ENCODE results near the gene AKT2.

GRCh38 chr19:40236026-40236355 lies 49.2 kb downstream of the AKT2 start:
- no peak for TF ChIP-seq CTCF (IDR thresholded peaks at IDR 0.05)
- TF ChIP-seq POLR2A (IDR thresholded peaks at IDR 0.05), result no peak
- no peak for TF ChIP-seq EP300 (IDR thresholded peaks at IDR 0.05)

Data from ovary (tissue), 3 donors.